CD4-positive, alpha-beta T cell treated with Interleukin-1 beta for 1 hour (primary cell): ENCODE results near the gene COL16A1.

Experiments used
- DNase-seq, 2 donors: peaks; one replicate each; pipeline ENCODE4 v3.0.0-alpha.2; 2020 to 2022

COL16A1 gene

GRCh38 chr1:31703431-31704270 lies at the start of gene COL16A1:
Gene COL16A1 (minus strand): TSS chr1:31704017. CDS start chr1:31702193, 1,824 bp downstream.
- no peak for DNase-seq

GRCh38 chr1:31752952-31753475 lies 49.2 kb upstream of the COL16A1 start:
- no peak for DNase-seq

DNA sequence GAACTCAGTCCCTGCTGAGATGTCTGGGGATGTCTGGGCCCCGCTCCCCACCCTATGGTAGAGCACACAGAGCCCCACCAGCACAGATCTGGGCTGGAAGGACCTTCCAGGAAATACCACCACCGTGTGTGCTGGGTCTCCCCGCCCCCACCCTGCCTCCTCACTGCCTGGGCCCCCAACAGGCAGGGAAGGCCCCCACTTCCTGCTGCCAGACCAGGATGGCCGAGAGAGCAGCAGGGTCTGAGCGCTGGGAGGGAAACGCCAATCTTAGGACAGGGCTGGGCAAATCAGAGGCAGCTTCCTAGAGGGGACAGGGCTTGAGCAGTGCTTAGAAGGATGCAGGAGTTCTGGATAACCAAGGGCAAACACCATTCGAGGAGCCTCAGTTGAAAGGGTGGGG lies 48.4 kb upstream of the COL16A1 start:
- DNase-seq, result no peak

- no peak for DNase-seq
Measured at GRCh38 chr1:31751822-31752241, 48.0 kb upstream of the COL16A1 start.

GRCh38 chr1:31750858-31751510 lies 47.2 kb upstream of the COL16A1 start:
- peak; percentile 45 to 50 for DNase-seq

- DNase-seq, result no peak
Measured at GRCh38 chr1:31749785-31750735, 46.2 kb upstream of the COL16A1 start.

DNA sequence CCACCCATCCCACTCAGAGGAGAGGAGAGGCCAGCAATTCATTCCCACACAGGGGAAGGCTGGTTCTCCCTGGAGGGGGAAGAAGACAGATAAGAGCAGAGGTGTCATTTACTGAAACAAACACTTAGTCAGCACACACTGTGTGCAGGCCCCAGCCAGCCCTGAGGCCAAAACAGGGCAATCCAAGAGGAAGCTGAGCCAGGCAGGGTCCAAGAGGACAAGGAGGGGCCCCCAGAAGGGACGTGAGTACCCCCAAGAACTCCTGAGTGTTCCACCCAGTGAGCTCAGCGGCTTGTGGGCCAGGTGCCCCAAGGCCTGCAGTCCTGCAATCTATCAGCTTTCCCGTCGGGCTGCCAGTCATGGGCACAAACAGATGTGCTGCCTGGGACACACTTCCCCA lies 44.5 kb upstream of the COL16A1 start:
- DNase-seq, result no peak

- no peak for DNase-seq
Measured at GRCh38 chr1:31747304-31747703, 43.5 kb upstream of the COL16A1 start.

GRCh38 chr1:31746687-31747086 lies 42.9 kb upstream of the COL16A1 start:
- no peak for DNase-seq

GRCh38 chr1:31745946-31746670 lies 42.3 kb upstream of the COL16A1 start:
- no peak for DNase-seq

- DNase-seq, result peak; percentile 52 to 60
Measured at GRCh38 chr1:31745096-31745945, 41.5 kb upstream of the COL16A1 start.

DNA sequence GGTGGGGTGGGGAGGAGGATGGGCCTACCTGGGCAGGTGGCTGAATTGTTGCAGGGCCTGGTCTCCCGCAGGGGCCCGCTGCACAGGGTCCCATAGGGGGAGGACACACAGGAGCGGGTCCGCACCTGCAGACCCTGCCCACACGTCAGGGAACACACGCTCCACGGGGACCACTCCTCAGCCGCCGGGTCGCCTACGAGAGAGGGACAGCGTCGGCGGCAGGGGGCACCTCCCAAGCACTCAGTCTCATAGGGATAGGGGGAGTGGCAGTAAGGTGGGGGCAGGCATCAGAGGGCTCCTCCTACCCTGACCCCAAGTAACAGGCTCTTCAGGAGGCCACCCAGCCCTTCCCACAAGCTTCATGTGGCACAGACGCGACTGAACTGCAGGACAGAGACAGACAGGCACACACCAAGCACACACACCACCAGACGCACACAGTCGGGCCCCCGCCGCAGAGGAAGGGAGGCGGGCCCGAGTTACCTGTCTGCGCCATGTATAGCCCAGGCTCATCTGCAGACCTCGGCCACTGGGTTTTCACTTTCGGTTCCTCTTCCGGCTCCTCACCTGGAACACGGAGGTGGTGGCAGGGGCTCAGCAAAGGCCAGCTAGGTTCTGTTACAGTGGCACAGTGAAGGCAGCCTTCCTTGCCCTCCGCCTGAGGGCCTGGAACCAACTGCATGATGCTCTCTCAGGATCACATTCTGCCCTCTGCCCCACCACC lies 40.5 kb upstream of the COL16A1 start:
- DNase-seq, result peak; percentile 17 to 51

DNA sequence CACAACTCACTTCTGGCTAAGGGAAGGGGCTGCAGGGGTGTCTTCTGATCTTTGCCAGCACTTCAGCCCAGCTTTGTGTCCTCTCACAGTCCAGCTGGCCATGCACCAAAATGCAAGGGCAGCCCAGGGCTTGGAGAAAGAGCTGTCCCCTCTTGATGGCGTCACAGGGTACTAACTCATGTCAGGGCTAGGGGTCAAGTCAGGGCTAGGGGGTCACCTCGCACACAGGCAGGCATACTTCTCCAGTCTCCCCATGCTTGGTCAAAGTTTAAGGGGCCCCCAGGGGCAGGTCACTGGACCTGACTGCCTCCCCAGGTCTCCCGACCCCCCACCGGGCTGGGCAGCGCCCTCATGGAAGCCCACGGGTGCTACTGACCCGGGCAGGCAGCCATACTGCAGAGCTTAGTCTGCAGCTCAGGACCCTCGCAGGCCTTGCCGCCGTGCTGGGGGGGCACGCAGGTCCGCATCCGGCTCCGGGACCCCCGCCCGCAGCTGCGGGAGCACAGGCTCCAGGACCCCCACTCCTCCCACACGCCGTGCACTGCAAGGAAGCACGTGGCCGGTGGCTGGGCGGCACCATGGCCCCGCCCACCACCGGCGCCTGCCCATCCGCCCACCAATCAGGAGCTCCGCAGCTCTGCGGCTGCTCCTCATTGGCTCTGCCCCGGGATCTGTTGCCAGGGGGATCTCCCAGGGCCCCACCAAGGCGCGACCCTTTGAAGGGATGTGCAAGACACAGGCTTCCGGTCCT lies 38.8 kb upstream of the COL16A1 start:
- DNase-seq, result no peak

DNA sequence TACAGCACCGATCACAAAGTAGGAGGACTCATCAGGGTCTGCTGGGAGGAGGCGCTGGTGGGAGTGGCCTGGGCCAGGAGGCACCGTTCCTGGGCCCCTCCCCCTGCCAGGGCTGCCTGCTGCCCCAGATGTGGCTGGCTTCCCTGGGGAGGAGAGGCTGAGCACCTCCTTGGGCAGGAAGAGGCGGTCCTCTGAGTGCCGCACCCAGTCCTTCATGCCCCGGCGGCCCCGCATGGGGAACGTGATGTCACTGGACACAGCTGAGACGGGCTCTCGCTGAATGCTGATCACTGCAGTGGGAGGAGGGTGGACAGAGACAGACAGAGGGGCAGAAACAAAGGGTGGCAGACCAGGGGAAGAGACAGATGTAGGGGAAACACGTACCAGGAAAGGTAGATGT lies 35.5 kb upstream of the COL16A1 start:
- DNase-seq, result peak; percentile 56 to 59

DNA sequence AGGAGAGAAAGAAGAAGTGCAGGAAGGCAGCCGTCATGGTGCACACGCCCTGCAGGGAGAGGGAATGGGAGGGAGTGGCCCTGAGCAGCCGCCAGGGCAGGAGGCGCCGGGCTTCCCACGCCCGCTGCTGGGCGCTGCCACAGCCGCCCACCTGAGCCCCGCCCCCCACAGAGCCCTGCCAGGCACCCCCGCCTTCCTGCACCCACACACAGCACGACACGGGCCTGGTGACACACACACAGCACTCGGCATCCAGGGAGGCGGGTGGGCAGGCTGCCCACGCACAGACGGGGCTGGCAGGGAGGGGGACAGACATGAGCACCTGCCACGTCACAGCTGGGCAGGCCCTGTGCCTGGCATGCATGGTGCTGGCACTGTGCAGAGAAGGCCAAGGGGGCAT lies 32.9 kb upstream of the COL16A1 start:
- DNase-seq, result no peak

DNA sequence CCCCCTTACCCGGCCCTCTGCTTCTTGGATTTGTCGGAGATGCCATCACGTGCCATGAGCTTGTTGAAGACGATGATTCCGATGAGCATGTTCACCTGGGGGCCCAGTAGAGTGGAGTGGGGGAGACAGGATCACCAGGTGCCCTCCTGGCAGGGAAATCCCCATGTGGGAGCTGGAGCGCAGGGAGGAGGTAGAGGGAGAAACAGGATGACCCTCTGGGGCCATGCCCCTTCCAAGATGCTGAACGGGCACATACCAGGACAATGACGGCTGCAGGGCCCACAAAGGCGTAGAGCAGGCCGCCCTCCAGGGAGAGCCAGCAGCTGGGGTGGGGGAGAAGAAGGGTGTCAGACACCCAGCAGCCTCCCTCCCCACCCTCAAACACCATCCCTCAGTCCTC lies 31.8 kb upstream of the COL16A1 start:
- DNase-seq, result no peak

DNA sequence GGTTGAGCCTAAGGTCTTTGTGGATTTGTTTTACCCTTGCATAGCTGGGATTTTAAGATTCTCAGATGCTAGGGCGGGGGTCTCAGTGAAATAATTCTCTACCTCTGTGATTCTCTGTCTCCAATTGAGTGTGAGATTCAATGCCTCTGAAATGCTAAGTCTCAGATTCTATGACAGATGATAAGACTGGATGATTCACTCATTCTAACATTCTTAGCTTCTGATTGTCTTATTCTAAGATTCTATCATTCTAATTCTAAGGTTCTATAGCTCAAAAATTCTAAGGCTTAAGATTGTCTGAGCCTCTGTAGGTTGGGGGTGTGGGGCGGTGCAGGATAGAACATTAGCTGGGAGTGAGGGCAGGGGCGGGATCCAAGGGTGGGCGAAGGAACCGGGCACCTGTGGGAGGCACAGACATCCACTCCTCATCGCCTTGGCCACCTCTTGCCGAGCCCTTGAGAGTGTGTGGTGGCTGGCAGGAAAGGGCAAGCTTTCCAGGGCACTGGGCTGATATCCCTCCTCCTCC lies 30.8 kb upstream of the COL16A1 start:
- no peak for DNase-seq

DNA sequence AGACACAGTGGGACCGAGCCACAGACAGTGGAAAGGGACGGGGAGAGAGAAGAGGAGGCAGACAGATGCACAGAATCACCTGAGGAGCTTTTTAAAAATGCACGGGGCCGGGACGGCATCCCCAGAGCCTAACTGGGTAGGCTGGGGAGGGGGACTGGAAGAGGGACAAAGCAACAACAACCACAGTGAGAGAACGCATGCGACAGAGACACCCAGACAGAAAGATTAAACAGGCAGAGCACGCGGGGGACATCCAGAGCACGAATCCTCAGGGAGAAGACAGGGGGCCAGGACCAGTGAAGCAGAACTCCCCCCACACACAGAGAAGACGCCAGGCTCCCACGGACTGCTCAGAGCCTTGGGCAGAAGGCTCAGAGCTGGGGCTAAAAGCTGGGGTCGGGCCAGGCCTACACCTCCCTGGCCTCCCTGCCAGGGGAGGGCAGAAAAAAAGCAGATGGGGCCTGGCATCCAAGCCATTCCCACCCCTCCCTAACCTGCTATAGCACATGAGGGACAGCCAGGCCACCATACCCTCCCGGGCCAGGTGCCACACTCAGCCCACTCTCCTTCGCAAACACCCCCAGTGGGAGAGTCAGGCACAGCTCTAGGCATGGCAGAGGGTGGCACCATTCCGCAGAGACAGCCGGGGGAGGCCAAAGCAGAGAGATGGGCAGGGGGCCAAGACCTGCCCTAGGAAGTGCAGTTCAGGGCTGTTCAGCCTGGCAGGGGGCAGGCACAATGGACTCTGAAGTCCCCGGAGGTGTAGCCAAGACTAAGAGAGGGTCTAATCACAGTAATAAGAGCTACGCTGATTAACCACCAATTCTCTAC lies 29.8 kb upstream of the COL16A1 start:
- no peak for DNase-seq
